GM21717 (cell line): Measurements from ENCODE around the gene TMEM238L.

Source experiments
- ATAC-seq: cut with Tn5 transposase; IDR thresholded peaks from one replicate; pipeline ENCODE4 v1.9.1; 2021; ENCODE audit warnings: mild to moderate bottlenecking, moderate library complexity; ENCODE audit not compliant: unreplicated experiment

The TMEM238L gene

DNA sequence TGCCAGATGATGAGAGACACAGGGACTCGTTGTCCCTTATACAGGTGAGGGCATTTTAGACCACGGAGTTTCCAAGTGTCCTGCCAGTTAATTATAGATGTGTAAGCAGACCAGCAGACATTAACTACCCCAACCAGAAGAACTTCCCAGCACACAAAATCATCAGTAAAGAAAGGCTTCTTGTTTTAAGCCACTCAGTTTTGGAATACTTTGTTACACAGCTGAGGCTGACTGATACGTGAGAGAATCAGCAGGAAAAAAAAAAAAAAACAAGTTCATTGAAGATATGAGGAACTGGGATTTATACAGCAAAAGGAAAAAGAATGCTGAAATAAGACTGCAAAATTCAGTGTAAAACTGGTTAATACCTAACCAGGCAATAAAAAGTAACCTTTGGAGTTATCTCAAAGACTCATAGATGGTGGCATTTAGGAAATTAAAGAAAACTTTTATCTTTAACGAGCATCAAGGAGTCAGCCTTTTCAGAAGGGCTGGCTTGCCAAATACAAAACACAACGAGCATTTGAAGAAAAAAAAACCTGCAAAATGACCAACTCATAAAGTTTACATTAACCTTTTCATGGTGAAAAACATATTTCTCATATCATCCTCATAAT, 28.1 kb downstream of the TMEM238L start:
- no peak for ATAC-seq

GRCh38 chr17:10775058-10775457, 28.8 kb downstream of the TMEM238L start:
- ATAC-seq = no peak

DNA sequence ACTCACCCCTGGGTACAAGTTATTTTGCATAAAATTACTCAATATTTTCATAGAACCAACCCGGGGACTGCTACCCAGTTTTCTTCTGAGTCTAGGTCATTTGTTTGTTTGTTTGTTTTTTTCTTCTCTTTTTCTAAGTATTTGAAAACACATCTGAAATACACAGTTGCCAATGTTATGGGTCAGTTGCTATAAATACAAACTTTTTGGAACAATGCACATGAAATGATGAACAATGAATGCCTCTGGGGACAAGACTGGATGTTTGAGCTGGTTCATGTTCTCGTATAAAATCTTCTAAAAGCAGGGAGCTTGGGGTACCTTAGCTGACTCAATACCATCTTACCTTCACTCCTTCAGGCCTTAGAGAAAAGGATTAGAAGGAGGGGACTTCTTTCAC, 30.5 kb downstream of the TMEM238L start:
- no peak for ATAC-seq

GRCh38 chr17:10772425-10773380, 31.2 kb downstream of the TMEM238L start:
- ATAC-seq = no peak

- ATAC-seq = no peak
Observed at GRCh38 chr17:10771148-10771547, 32.8 kb downstream of the TMEM238L start.

DNA sequence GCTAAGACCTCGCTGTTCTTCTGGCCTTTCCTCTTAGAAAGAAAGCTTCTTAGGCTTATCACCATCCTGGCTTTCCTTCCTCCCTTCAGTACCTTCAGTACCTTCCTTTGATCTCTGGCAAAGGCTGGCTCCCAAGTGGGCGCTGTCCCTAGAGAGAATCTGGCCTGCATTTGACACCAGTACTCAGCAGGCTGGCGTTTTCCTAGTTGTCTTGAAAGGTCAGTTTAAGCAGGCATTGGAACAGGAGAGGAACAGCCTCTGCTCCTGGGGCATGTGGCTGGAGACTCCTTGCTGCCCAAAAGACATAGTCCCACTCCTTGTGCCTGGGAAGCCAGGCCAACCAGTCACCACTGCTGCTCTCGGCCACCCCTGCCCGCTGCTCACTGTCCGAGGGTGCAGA, 34.1 kb downstream of the TMEM238L start:
- no peak for ATAC-seq

DNA sequence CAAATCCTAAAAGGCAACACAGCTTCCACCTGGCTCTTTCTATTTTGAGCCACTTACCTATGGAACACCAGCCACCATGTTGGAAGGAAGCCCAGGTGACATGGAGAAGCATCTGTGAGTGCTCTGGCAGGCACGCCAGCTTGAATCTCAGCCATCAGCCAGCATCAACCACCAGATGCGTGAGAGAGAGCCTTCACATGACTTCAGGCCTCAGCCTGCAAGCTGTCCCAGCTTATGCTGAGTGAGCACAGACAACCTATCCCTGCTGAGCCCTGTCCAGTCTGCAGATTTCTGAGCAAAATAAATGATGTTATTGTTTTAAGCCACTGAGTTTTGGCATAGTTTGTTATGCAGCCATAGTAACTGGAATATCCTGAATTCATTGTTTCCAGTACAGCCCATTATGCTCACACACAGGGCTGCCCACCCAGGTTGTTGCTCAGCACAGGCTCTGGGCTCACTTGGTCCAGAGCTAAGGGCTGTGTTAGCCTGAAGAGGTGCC, 35.1 kb downstream of the TMEM238L start:
- no peak for ATAC-seq

DNA sequence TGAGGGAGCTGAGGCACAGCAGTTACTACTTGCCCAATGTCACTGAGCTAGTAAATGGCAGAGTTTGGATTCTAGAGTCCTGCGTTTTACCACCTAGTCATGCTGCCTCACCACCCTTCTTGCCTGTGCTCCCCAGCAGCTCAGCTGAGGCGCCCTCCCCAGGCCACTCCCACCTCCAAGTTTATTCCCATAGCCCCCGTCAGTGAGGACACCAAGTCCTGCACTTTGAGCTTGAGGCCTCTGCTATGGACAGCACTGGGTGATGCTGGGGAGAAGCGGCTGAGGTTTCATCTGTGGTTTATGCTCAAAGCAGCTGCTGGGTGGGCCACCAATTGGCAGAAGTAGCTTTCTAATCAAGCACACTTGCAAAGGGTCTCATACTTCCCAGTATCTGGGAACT, 36.7 kb downstream of the TMEM238L start:
- no peak for ATAC-seq

DNA sequence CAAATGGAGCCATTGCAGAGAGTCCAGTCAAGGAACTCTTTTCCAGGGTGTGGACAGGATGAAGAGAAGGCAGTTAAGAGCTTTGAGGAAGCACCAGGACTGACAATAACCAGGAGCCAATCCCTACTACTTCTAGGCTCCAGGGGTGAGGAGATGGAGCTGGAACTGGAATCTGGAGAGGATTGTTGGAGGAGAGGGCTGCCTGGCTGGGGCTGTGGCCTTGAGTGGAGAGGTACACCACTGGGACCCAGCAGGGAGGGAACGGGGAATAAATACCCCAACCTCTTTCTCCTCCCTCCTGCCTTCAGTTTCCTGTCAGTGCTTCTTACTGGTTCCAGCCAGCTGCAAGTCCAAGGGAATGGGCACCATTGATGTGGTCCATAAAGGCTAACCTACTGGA, 41.9 kb downstream of the TMEM238L start:
- no peak for ATAC-seq

DNA sequence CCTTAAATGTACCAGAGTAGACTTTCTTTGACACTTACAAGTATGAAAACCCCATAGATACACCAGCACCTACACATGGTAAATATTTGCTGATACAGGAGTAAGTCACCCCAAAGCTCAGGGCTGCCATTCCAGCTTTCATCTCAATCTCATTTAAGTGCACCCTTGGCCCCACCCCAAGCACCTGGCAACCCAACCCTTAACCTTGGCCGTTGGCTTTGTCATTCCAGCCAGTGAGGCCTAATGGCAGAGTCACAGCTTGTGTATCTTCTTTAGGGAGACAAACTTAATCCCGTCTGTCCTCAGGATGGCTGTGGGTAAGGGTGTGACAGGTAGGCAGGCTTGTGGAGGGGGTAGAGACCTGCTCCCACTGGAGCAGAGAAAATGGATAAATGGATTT, 42.6 kb downstream of the TMEM238L start:
- no peak for ATAC-seq

GRCh38 chr17:10758062-10758461, 45.8 kb downstream of the TMEM238L start:
- ATAC-seq = no peak

- no peak for ATAC-seq
Observed at GRCh38 chr17:10757647-10758046, 46.3 kb downstream of the TMEM238L start.

DNA sequence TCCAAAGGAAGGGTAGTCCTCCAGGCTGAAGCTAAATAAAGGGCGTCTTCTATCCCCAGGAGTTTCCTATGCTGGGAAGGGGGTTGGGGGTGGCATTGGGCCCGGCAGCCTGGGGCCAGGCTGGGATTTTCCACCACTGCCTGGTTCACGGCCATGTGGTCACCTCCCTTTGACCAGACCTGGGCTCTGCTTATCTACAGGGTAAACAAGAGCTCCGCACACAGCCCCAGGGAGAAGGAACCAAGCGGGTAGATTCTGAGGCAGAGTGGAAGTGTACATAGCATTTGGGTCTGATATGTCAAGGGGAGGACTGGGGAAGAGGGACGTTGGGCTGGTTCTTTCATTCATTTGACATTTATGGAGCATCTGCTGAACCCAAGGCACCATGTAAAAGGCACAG, 46.8 kb downstream of the TMEM238L start:
- no peak for ATAC-seq

- no peak for ATAC-seq
Observed at GRCh38 chr17:10756619-10757018, 47.3 kb downstream of the TMEM238L start.

GRCh38 chr17:10756185-10756584, 47.7 kb downstream of the TMEM238L start:
- no peak for ATAC-seq

GRCh38 chr17:10755592-10756127, 48.2 kb downstream of the TMEM238L start:
- ATAC-seq = no peak

GRCh38 chr17:10754861-10755591, 48.9 kb downstream of the TMEM238L start:
- ATAC-seq = no peak

DNA sequence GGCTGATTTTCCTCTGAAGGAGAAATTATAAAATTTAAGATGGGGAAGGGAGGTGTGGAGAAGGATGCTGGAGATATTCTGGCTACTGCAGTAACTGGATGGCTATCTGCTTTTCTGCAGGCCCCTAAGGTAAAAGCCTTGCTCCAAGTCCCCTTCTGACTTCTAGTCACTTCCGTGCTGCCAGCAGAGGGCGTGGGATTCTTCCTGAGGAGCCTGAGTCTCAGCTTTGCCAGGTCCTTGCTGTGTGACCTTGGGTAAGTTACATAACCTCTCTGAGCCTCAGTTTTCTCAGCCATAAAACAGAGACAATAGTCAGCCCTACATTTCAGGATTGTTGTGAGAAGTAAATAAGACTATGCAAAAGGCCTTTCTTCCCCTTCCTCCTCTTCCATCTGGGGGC, 49.8 kb downstream of the TMEM238L start:
- ATAC-seq = no peak

GRCh38 chr17:10752696-10753095, 51.2 kb downstream of the TMEM238L start:
- ATAC-seq = no peak

- no peak for ATAC-seq
Observed at GRCh38 chr17:10751563-10751962, 52.3 kb downstream of the TMEM238L start.

DNA sequence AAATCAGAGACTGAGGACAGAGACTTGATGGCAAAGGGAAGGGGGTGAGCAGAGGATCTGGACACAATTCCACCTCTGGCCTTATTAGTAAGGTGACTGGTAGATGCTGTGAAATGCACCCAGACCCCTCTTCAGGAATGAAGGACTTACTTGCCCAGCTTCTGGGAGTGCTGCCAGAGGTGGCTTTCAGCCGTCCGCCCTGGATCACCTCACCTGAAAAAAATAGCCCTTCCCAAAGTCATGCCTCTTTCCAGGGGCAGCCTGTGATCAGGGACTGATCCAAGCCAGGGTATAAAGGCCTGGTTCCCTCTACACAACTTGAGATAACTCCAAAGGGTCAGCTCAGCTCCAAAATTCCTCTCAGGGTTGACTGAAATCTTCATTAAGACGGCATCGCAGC, 53.7 kb downstream of the TMEM238L start:
- ATAC-seq = no peak
